WERI-Rb-1 (cell line): ENCODE results near the gene KRT4.

ENCODE experiments used
- DNase-seq: peaks from one replicate; pipeline ENCODE4 v3.0.0-alpha.2; 2020
- H3K27ac ChIP-seq: fragments of 250-450 bp; sonication (Bioruptor Pico); 2 replicates; pipeline ENCODE4 v1.5.1; 2020; ENCODE audit warnings: mild to moderate bottlenecking, moderate library complexity
- H3K27me3 ChIP-seq: fragments of 250-450 bp; sonication (Bioruptor Pico); 2 replicates; pipeline ENCODE4 v1.5.1; 2021; ENCODE audit warnings: mild to moderate bottlenecking, low read depth, moderate library complexity; ENCODE audit not compliant: insufficient read depth, severe bottlenecking
- H3K36me3 ChIP-seq: fragments of 250-450 bp; sonication (Bioruptor Pico); 2 replicates; pipeline ENCODE4 v1.5.1; 2020; ENCODE audit warnings: mild to moderate bottlenecking, moderate library complexity
- H3K4me3 ChIP-seq: 2 replicates; pipeline ENCODE4 v1.5.1; 2011; ENCODE audit warnings: low read depth, mild to moderate bottlenecking, control low read depth, low read length
- H3K9me3 ChIP-seq: fragments of 250-450 bp; sonication (Bioruptor Pico); 2 replicates; pipeline ENCODE4 v1.5.1; 2021; ENCODE audit warnings: mild to moderate bottlenecking, moderate library complexity; ENCODE audit not compliant: severe bottlenecking
- TF ChIP-seq, protein P1 (sequence below): IDR thresholded peaks from 2 replicates; pipeline ENCODE4 v1.5.1; 2011; ENCODE audit warnings: low read depth, mild to moderate bottlenecking, control low read depth, inconsistent platforms, low read length

KRT4 gene

DNA sequence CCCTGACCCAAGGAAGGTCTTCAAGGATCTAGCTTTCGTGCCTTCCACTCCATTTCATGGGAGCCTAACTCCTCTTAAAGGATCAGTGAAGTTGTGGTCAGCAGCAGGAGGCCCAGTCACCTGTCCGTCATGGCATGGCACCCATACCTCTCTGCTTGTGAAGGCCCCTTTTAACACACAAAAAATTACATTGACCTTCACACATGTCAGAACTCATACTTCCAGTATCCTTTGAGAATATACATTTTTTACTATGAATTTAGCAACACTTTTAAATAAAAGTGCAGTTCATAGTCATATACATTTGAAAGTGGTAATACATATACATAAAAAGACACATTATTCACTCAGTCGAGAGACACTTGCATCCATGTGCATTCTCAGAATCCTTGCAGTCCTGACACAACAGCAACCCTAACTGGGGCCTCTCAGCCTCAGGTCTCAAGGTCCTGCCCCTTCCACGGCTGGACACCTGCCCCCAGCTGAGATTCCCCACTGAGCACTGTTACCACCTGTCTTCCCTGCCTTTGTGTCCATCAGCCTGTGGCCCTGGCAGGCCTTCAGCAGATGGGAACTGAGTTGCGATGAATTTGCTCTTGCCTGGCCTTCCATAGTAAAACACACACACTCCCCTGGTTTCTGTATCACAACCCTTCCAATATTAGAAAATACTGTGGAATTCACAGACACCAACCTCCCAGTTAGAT lies 14.3 kb downstream of the KRT4 start:
- no peak for DNase-seq
- no peak overlapping the region for H3K4me3 ChIP-seq
- H3K27me3 ChIP-seq, result peaks cover 84% of the 10 kb centered on the region
- no peaks in the 10 kb centered on the region for H3K9me3 ChIP-seq
- TF ChIP-seq, protein P1, sequence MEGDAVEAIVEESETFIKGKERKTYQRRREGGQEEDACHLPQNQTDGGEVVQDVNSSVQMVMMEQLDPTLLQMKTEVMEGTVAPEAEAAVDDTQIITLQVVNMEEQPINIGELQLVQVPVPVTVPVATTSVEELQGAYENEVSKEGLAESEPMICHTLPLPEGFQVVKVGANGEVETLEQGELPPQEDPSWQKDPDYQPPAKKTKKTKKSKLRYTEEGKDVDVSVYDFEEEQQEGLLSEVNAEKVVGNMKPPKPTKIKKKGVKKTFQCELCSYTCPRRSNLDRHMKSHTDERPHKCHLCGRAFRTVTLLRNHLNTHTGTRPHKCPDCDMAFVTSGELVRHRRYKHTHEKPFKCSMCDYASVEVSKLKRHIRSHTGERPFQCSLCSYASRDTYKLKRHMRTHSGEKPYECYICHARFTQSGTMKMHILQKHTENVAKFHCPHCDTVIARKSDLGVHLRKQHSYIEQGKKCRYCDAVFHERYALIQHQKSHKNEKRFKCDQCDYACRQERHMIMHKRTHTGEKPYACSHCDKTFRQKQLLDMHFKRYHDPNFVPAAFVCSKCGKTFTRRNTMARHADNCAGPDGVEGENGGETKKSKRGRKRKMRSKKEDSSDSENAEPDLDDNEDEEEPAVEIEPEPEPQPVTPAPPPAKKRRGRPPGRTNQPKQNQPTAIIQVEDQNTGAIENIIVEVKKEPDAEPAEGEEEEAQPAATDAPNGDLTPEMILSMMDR, result no peak
- H3K36me3 ChIP-seq, result no peaks in the 10 kb centered on the region
- no peak overlapping the region for H3K27ac ChIP-seq

DNA sequence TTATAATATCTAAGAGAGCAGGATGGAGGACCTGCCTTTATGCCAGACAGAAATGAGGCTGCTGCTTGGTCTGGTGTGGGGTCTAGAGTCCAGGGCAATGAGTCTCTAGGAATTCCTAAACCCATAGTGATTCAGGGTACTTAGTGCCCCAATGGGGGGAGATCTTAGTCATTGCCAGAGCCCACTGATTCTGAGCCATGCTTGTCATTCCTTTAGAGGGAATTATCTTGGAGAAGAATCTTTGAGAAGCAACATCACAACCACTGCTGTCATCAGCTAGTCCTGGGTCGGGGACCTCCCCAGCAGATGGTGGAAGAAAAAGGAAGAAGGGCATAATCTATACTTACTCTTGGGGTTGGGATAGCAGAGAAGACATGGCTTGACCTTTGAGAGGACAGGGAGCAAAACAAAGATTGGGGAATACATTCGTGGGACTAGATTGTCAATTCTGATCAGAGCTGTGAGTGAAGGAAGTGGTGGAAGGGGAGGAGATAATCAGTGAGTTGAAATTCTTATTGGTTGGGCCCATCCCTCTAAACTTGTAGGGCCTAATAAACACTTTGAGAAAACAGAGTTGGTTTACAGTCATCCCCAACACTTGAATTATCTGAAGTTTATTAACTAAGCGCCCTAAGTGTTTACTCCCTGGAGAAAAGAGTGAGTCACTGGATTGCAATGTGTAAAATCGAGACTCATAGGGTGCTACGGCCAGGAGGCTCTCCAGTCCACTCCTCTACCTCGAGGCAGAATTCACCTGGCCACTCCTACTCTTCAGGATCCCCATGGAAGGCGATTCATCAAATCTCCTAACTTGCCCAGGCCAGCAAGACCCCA lies 15.0 kb downstream of the KRT4 start:
- TF ChIP-seq, protein P1, result no peak
- Histone ChIP-seq H3K27me3 (peaks cover 84% of the 10 kb centered on the region), H3K27ac (no peak overlapping the region), H3K4me3 (no peak overlapping the region), H3K9me3 (no peaks in the 10 kb centered on the region), H3K36me3 (no peaks in the 10 kb centered on the region)
- DNase-seq, result no peak

DNA sequence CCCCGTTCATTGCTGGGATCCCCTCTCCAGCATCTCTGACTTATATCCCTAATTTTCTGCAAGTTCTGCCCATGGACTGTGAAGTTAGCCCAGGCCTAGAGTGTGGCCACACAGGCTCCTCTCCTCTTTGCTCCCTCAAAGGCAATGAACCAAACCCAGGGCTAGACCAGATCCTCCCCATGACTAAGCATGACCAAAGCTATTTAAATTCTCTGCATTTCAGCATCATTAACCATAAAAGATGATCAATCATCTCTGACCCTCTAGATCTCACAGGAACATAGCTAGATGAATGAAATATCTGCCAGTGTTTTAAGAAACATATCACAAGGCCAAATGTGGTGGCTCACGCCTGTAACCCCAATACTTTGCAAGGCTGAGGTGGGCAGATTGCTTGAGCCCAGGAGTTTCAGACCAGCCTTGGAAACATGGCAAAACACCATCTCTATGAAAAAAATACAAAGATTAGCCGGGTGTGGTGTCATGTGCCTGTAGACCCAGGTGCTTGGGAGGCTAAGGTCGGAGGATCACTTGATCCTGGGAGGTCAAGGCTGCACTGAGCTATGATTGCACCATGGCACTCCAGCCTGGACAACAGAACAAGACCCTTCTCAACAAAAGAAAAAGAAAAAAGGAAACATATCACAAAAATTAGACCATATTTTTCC lies 15.8 kb downstream of the KRT4 start:
- DNase-seq, result no peak
- TF ChIP-seq, protein P1, result no peak
- Histone ChIP-seq H3K27me3 (peaks cover 85% of the 10 kb centered on the region), H3K27ac (no peak overlapping the region), H3K36me3 (no peaks in the 10 kb centered on the region), H3K9me3 (no peaks in the 10 kb centered on the region), H3K4me3 (no peak overlapping the region)

DNA sequence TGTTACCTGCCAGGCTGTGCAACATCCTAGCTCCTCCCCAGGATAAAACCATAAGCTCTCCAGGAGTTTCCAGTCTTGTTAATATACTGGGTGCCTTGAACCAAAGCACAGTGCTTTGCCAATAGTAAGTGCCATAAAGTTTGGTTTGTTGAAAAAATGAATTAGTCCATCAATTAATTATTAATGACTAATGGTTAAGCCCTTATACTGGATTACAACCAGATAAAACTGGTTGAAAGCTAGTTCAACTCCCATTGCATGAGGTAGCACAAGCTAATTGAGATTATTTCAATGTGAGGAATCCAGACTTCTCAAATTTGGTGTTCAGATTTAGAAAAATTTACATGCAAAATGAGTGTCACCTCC lies 16.4 kb downstream of the KRT4 start:
- TF ChIP-seq, protein P1, result no peak
- Histone ChIP-seq H3K4me3 (no peak overlapping the region), H3K27me3 (peaks cover 87% of the 10 kb centered on the region)

DNA sequence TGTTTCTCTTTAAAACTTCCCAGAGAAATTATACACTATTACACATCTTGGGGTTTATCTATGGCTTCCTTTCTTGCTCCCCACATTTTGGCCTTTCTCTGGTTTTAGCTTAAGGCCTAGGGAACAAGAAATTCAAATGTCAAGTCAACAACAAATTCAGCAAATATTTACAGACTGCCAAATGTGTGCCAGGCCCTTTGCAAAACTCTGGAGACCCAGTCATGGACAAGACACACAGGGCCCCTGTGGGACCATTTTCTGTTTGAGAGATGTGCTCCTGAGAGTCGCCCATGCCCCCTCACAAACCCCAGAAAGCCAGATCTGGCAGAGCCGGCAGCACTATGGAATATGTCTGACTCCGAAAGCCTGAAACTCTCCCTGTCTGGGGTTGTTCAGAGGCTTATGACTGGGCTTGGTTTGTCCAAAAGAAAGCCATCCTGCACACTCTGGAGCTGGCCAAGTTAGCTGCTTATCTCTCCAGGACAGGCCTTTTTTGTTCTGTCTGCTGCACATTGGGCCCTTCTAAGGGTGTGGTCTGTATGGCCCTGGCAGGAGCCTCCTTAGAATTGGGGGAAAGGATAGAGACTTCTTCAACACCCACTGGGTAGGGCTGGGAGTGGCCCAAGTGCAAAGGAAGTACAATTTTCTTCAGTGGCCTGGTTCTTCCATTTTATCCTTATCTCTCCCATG lies 16.9 kb downstream of the KRT4 start:
- Histone ChIP-seq H3K27me3 (peaks cover 91% of the 10 kb centered on the region), H3K27ac (no peak overlapping the region), H3K9me3 (no peaks in the 10 kb centered on the region), H3K36me3 (no peaks in the 10 kb centered on the region), H3K4me3 (no peak overlapping the region)
- DNase-seq, result no peak
- TF ChIP-seq, protein P1, result no peak

More for the DNA sequence above, 16.4 kb downstream of the KRT4 start:
- Histone ChIP-seq H3K9me3 (no peaks in the 10 kb centered on the region), H3K36me3 (no peaks in the 10 kb centered on the region), H3K27ac (no peak overlapping the region)
- DNase-seq, result no peak
